Measurements from ENCODE around the gene ATP6V1G1.

The ATP6V1G1 gene

GRCh38 chr9:114555696-114556095, 31.9 kb upstream of the ATP6V1G1 start:
- Histone ChIP-seq H3K27ac (ENCODE audit: insufficient read depth, low read length, poor library complexity, severe bottlenecking) (no peak overlapping the region), H3K36me3 (ENCODE audit: control insufficient read depth, insufficient read depth, low read length) (no peaks in the 10 kb centered on the region), H3K4me3 (ENCODE audit: insufficient read depth, low read depth, low read length, poor library complexity, severe bottlenecking) (no peak overlapping the region), H3K4me1 (ENCODE audit: control insufficient read depth, insufficient read depth, low read length, poor library complexity, severe bottlenecking) (no peaks in the 10 kb centered on the region), H3K27me3 (replicated peaks; ENCODE audit: control insufficient read depth, insufficient read depth, low read length, poor library complexity, severe bottlenecking) (no peaks in the 10 kb centered on the region), H3K9me3 (ENCODE audit: control insufficient read depth, low read length) (no peaks in the 10 kb centered on the region)
- no peak for DNase-seq

- no peaks in the 10 kb centered on the region for H3K27me3 ChIP-seq (replicated peaks; ENCODE audit: control insufficient read depth, insufficient read depth, low read length, poor library complexity, severe bottlenecking)
- H3K27ac ChIP-seq (ENCODE audit: insufficient read depth, low read length, poor library complexity, severe bottlenecking) = no peak overlapping the region
- H3K4me1 ChIP-seq (ENCODE audit: control insufficient read depth, insufficient read depth, low read length, poor library complexity, severe bottlenecking) = no peaks in the 10 kb centered on the region
- H3K4me3 ChIP-seq (ENCODE audit: insufficient read depth, low read depth, low read length, poor library complexity, severe bottlenecking) = no peak overlapping the region
- H3K36me3 ChIP-seq (ENCODE audit: control insufficient read depth, insufficient read depth, low read length) = no peaks in the 10 kb centered on the region
- H3K9me3 ChIP-seq (ENCODE audit: control insufficient read depth, low read length) = no peaks in the 10 kb centered on the region
- DNase-seq = no peak
These were observed 29.4 kb upstream of the ATP6V1G1 start for GRCh38 chr9:114558027-114558675.

- no peak for DNase-seq
- H3K9me3 ChIP-seq (ENCODE audit: control insufficient read depth, low read length) = no peaks in the 10 kb centered on the region
- no peak overlapping the region for H3K27ac ChIP-seq (ENCODE audit: insufficient read depth, low read length, poor library complexity, severe bottlenecking)
- no peaks in the 10 kb centered on the region for H3K27me3 ChIP-seq (replicated peaks; ENCODE audit: control insufficient read depth, insufficient read depth, low read length, poor library complexity, severe bottlenecking)
- no peaks in the 10 kb centered on the region for H3K36me3 ChIP-seq (ENCODE audit: control insufficient read depth, insufficient read depth, low read length)
- no peak overlapping the region for H3K4me3 ChIP-seq (ENCODE audit: insufficient read depth, low read depth, low read length, poor library complexity, severe bottlenecking)
- no peaks in the 10 kb centered on the region for H3K4me1 ChIP-seq (ENCODE audit: control insufficient read depth, insufficient read depth, low read length, poor library complexity, severe bottlenecking)
These were observed 27.6 kb upstream of the ATP6V1G1 start for GRCh38 chr9:114559830-114560513.

GRCh38 chr9:114560956-114561355, 26.6 kb upstream of the ATP6V1G1 start:
- Histone ChIP-seq H3K27me3 (replicated peaks; ENCODE audit: control insufficient read depth, insufficient read depth, low read length, poor library complexity, severe bottlenecking) (no peaks in the 10 kb centered on the region), H3K4me1 (ENCODE audit: control insufficient read depth, insufficient read depth, low read length, poor library complexity, severe bottlenecking) (no peaks in the 10 kb centered on the region), H3K36me3 (ENCODE audit: control insufficient read depth, insufficient read depth, low read length) (no peaks in the 10 kb centered on the region), H3K27ac (ENCODE audit: insufficient read depth, low read length, poor library complexity, severe bottlenecking) (no peak overlapping the region), H3K4me3 (ENCODE audit: insufficient read depth, low read depth, low read length, poor library complexity, severe bottlenecking) (no peak overlapping the region), H3K9me3 (ENCODE audit: control insufficient read depth, low read length) (no peaks in the 10 kb centered on the region)
- DNase-seq = no peak

DNA sequence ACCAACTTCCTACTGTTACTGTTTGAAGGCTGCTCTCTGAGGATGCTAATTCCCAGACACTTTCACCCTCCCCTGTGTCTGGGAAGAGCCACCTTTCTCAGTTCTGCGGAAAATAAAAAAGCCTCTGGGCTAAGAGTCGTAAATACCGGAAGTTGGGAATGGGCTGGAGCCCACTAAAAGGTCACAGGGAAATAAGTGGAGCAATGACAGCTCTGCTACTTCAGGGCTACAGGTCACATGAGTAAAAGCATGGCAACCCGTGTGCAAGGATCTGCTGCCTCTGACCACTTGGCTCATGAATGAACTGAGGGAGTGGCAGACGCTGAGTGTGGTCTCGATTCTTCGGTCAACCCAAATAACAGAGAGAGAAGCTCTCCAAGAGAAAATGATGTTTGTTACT, 25.8 kb upstream of the ATP6V1G1 start:
- H3K4me3 ChIP-seq (ENCODE audit: insufficient read depth, low read depth, low read length, poor library complexity, severe bottlenecking) = no peak overlapping the region
- no peak for DNase-seq
- H3K9me3 ChIP-seq (ENCODE audit: control insufficient read depth, low read length) = no peaks in the 10 kb centered on the region
- no peaks in the 10 kb centered on the region for H3K27me3 ChIP-seq (replicated peaks; ENCODE audit: control insufficient read depth, insufficient read depth, low read length, poor library complexity, severe bottlenecking)
- no peaks in the 10 kb centered on the region for H3K4me1 ChIP-seq (ENCODE audit: control insufficient read depth, insufficient read depth, low read length, poor library complexity, severe bottlenecking)
- H3K27ac ChIP-seq (ENCODE audit: insufficient read depth, low read length, poor library complexity, severe bottlenecking) = no peak overlapping the region
- H3K36me3 ChIP-seq (ENCODE audit: control insufficient read depth, insufficient read depth, low read length) = no peaks in the 10 kb centered on the region

- Histone ChIP-seq H3K9me3 (ENCODE audit: control insufficient read depth, low read length) (no peaks in the 10 kb centered on the region), H3K27me3 (replicated peaks; ENCODE audit: control insufficient read depth, insufficient read depth, low read length, poor library complexity, severe bottlenecking) (no peaks in the 10 kb centered on the region), H3K27ac (ENCODE audit: insufficient read depth, low read length, poor library complexity, severe bottlenecking) (no peak overlapping the region), H3K36me3 (ENCODE audit: control insufficient read depth, insufficient read depth, low read length) (no peaks in the 10 kb centered on the region), H3K4me3 (ENCODE audit: insufficient read depth, low read depth, low read length, poor library complexity, severe bottlenecking) (no peak overlapping the region), H3K4me1 (ENCODE audit: control insufficient read depth, insufficient read depth, low read length, poor library complexity, severe bottlenecking) (no peaks in the 10 kb centered on the region)
- DNase-seq = no peak
These were observed 22.4 kb upstream of the ATP6V1G1 start for GRCh38 chr9:114565204-114565603.

- Histone ChIP-seq H3K4me3 (ENCODE audit: insufficient read depth, low read depth, low read length, poor library complexity, severe bottlenecking) (no peak overlapping the region), H3K27me3 (replicated peaks; ENCODE audit: control insufficient read depth, insufficient read depth, low read length, poor library complexity, severe bottlenecking) (no peaks in the 10 kb centered on the region), H3K4me1 (ENCODE audit: control insufficient read depth, insufficient read depth, low read length, poor library complexity, severe bottlenecking) (no peaks in the 10 kb centered on the region), H3K9me3 (ENCODE audit: control insufficient read depth, low read length) (no peaks in the 10 kb centered on the region), H3K36me3 (ENCODE audit: control insufficient read depth, insufficient read depth, low read length) (no peaks in the 10 kb centered on the region), H3K27ac (ENCODE audit: insufficient read depth, low read length, poor library complexity, severe bottlenecking) (no peak overlapping the region)
- no peak for DNase-seq
These were observed 16.8 kb upstream of the ATP6V1G1 start for GRCh38 chr9:114570742-114571141.

DNA sequence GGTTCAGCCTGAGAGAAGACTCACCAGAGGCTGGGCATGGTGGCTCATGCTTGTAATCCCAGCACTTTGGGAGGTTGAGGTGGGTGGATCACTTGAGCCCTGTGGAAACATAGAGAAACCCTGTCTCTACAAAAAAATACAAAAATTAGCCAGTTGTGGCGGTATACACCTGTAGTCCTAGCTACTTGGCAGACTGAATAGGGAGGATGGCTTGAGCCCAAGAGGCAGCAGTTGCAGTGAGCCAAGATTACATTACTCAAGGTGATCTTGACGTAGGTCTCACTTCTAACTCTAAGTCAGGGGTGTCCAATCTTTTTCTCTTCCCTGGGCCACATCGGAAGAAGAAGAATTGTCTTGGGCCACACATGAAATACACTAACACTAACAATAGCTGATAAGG, 16.2 kb upstream of the ATP6V1G1 start:
- no peak for DNase-seq
- Histone ChIP-seq H3K4me1 (ENCODE audit: control insufficient read depth, insufficient read depth, low read length, poor library complexity, severe bottlenecking) (no peaks in the 10 kb centered on the region), H3K9me3 (ENCODE audit: control insufficient read depth, low read length) (no peaks in the 10 kb centered on the region), H3K27me3 (replicated peaks; ENCODE audit: control insufficient read depth, insufficient read depth, low read length, poor library complexity, severe bottlenecking) (no peaks in the 10 kb centered on the region), H3K4me3 (ENCODE audit: insufficient read depth, low read depth, low read length, poor library complexity, severe bottlenecking) (no peak overlapping the region), H3K27ac (ENCODE audit: insufficient read depth, low read length, poor library complexity, severe bottlenecking) (no peak overlapping the region), H3K36me3 (ENCODE audit: control insufficient read depth, insufficient read depth, low read length) (no peaks in the 10 kb centered on the region)

- H3K9me3 ChIP-seq (ENCODE audit: control insufficient read depth, low read length) = no peaks in the 10 kb centered on the region
- no peaks in the 10 kb centered on the region for H3K27me3 ChIP-seq (replicated peaks; ENCODE audit: control insufficient read depth, insufficient read depth, low read length, poor library complexity, severe bottlenecking)
- H3K4me1 ChIP-seq (ENCODE audit: control insufficient read depth, insufficient read depth, low read length, poor library complexity, severe bottlenecking) = no peaks in the 10 kb centered on the region
- H3K27ac ChIP-seq (ENCODE audit: insufficient read depth, low read length, poor library complexity, severe bottlenecking) = no peak overlapping the region
- no peaks in the 10 kb centered on the region for H3K36me3 ChIP-seq (ENCODE audit: control insufficient read depth, insufficient read depth, low read length)
- DNase-seq = no peak
- H3K4me3 ChIP-seq (ENCODE audit: insufficient read depth, low read depth, low read length, poor library complexity, severe bottlenecking) = no peak overlapping the region
These were observed 15.4 kb upstream of the ATP6V1G1 start for GRCh38 chr9:114572199-114572598.

DNA sequence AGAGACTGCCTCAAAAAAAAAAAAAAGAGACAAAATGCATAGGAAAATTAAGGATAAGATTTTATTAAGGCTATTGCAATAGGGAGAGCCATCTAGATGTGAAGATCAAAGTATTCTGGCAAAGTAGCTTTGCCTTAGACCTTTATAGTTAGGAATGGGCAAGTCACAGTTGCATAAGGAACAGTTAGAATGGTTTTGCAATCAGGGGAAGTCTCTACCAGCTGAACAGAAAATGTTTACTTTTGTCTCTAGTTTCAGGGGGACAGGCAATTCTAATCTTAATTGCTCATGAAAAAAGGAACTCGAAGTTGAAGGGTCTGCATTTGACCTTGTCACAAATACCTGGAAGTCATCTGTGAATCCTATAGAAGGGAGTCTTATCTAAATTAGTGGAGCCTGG, 13.1 kb upstream of the ATP6V1G1 start:
- no peak overlapping the region for H3K27ac ChIP-seq (ENCODE audit: insufficient read depth, low read length, poor library complexity, severe bottlenecking)
- H3K27me3 ChIP-seq (replicated peaks; ENCODE audit: control insufficient read depth, insufficient read depth, low read length, poor library complexity, severe bottlenecking) = no peaks in the 10 kb centered on the region
- DNase-seq = no peak
- H3K9me3 ChIP-seq (ENCODE audit: control insufficient read depth, low read length) = no peaks in the 10 kb centered on the region
- no peaks in the 10 kb centered on the region for H3K4me1 ChIP-seq (ENCODE audit: control insufficient read depth, insufficient read depth, low read length, poor library complexity, severe bottlenecking)
- no peak overlapping the region for H3K4me3 ChIP-seq (ENCODE audit: insufficient read depth, low read depth, low read length, poor library complexity, severe bottlenecking)
- H3K36me3 ChIP-seq (ENCODE audit: control insufficient read depth, insufficient read depth, low read length) = no peaks in the 10 kb centered on the region
